CD4-positive, CD25-positive, alpha-beta regulatory T cell (primary cell): Measurements from ENCODE around the gene OGT. TPM values are rescaled to one million over a fixed set of nuclear protein-coding genes. Genes with fewer than 3 reads are reported as not detected.
A peak's percentile ranks its signal among the peaks of the same experiment; 100 is the strongest.
"Not testable (repeated sequence)": the region's sequence is repeated elsewhere in the genome, so short reads cannot be mapped to it uniquely, and the experiment has no call there.

Experiments
- ATAC-seq, 2 donors: fragments of 150-1000 bp; cut with Tn5 transposase; one replicate each; pipeline ENCODE4 v1.10.0; 2021; ENCODE audit warnings: low read depth in 2 of 2, moderate number of reproducible peaks in 2 of 2, moderate library complexity in 1 of 2
- DNase-seq, 3 donors: peaks; one replicate each; pipeline versions ENCODE4 v3.0.0 to v3.0.0-alpha.2; 2012 to 2022; ENCODE audit warnings: mixed read lengths in 1 of 3
- H3K27ac ChIP-seq: one replicate; pipeline ENCODE4 v1.7.0; 2013; ENCODE audit warnings: mild to moderate bottlenecking, low read length; ENCODE audit not compliant: insufficient read depth, poor library complexity, severe bottlenecking
- H3K27me3 ChIP-seq: one replicate; pipeline ENCODE4 v1.7.0; 2013; ENCODE audit warnings: low read length; ENCODE audit not compliant: control insufficient read depth, insufficient read depth
- H3K36me3 ChIP-seq: one replicate; pipeline ENCODE4 v1.7.0; 2013; ENCODE audit warnings: mild to moderate bottlenecking, low read length, moderate library complexity; ENCODE audit not compliant: control insufficient read depth, insufficient read depth
- H3K4me1 ChIP-seq: 2 replicates; pipeline ENCODE4 v1.7.0; 2013; ENCODE audit warnings: mild to moderate bottlenecking, low read length; ENCODE audit not compliant: insufficient read depth, control insufficient read depth, poor library complexity, severe bottlenecking
- H3K4me3 ChIP-seq: one replicate; pipeline ENCODE4 v1.7.0; 2013; ENCODE audit warnings: low read depth, mild to moderate bottlenecking, low read length, moderate library complexity
- H3K9me3 ChIP-seq, 2 experiments: 1 replicate in 1 of 2; 2 replicates in 1 of 2; pipeline ENCODE4 v1.7.0; 2013; ENCODE audit warnings: low read length in 2 of 2, mild to moderate bottlenecking in 1 of 2, moderate library complexity in 1 of 2; ENCODE audit not compliant: control insufficient read depth in 2 of 2
- H3K27ac Mint-ChIP-seq, 3 donors: one replicate each; pipeline ENCODE4 v1.8.0; 2020 to 2022; ENCODE audit warnings: mild to moderate bottlenecking in 3 of 3, mixed read lengths in 3 of 3, moderate library complexity in 2 of 3
- H3K27me3 Mint-ChIP-seq: one replicate; pipeline ENCODE4 v1.8.0; 2022; ENCODE audit warnings: mild to moderate bottlenecking, mixed read lengths
- H3K36me3 Mint-ChIP-seq: one replicate; pipeline ENCODE4 v1.8.0; 2020; ENCODE audit warnings: mixed read lengths
- H3K4me1 Mint-ChIP-seq, 4 donors: one replicate each; pipeline ENCODE4 v1.8.0; 2020 to 2022; ENCODE audit warnings: mixed read lengths in 4 of 4, mild to moderate bottlenecking in 1 of 4
- H3K4me3 Mint-ChIP-seq, 4 donors: one replicate each; pipeline ENCODE4 v1.8.0; 2020 to 2022; ENCODE audit warnings: mild to moderate bottlenecking in 4 of 4, mixed read lengths in 4 of 4, moderate library complexity in 3 of 4
- H3K9me3 Mint-ChIP-seq, 7 donors: one replicate each; pipeline ENCODE4 v1.8.0; 2020 to 2022; ENCODE audit warnings: mixed read lengths in 7 of 7, mild to moderate bottlenecking in 3 of 7, moderate library complexity in 2 of 7
- polyA plus RNA-seq, 4 donors: library from polyadenylated mRNA; unstranded; fragments of 300-500 nt; fragmentation: Illumina TruSeq; gene quantifications; one replicate each; pipeline ENCODE4 v1.2.3, GENCODE V29; 2021
- total RNA-seq: library from RNA; stranded (reverse); gene quantifications from one replicate; pipeline ENCODE4 v1.2.3, GENCODE V29; 2022

OGT gene
- total and polyA plus RNA-seq, 5 donors from 2014 or later = 27.7 to 557 (median 43.8) TPM

GRCh38 chrX:71611736-71612135, 78.8 kb downstream of the OGT start:
- H3K9me3 Mint-ChIP-seq, H3K4me3 Mint-ChIP-seq, H3K27me3 ChIP-seq, H3K4me3 ChIP-seq, ATAC-seq, H3K27ac ChIP-seq, DNase-seq, H3K9me3 ChIP-seq, H3K27me3 Mint-ChIP-seq: not testable (repeated sequence)
- peaks cover 32% of the 10 kb centered on the region for H3K36me3 ChIP-seq
- peaks cover 22% of the 10 kb centered on the region for H3K4me1 ChIP-seq
- peak overlapping the region in 1 of 3 donors; percentile 43 for H3K27ac Mint-ChIP-seq
- peaks cover 39% of the 10 kb centered on the region for H3K36me3 Mint-ChIP-seq
- H3K4me1 Mint-ChIP-seq = peaks cover 13 to 58% (median 31%) of the 10 kb centered on the region in 4 donors

DNA sequence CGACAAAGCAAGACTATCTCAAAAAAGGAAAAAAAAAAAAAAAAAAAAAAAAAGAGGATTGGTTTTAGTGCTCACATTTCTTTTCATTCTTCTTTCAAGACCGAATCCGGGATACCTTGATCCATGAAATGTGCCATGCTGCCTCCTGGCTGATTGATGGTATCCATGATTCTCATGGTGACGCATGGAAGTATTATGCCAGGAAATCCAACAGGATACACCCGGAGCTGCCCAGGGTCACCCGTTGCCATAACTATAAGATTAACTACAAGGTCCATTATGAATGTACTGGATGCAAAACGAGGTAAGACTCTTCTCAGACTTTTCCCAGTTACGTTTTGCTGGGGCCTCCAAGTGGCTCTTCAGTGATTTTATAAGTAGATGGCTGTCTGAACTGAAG, 79.4 kb downstream of the OGT start:
- no peaks in the 10 kb centered on the region for H3K9me3 Mint-ChIP-seq
- Histone ChIP-seq H3K9me3 (no peaks in the 10 kb centered on the region), H3K36me3 (peaks cover 32% of the 10 kb centered on the region), H3K4me1 (peaks cover 17% of the 10 kb centered on the region), H3K4me3 (no peak overlapping the region), H3K27ac (no peak overlapping the region), H3K27me3 (no peaks in the 10 kb centered on the region)
- ATAC-seq (no peak), DNase-seq (no peak)
- peaks cover 39% of the 10 kb centered on the region for H3K36me3 Mint-ChIP-seq
- no peaks in the 10 kb centered on the region for H3K27me3 Mint-ChIP-seq
- H3K4me3 Mint-ChIP-seq = no peak overlapping the region
- peaks cover 12 to 57% (median 27%) of the 10 kb centered on the region in 4 donors for H3K4me1 Mint-ChIP-seq
- peak overlapping the region in 1 of 3 donors; percentile 32 for H3K27ac Mint-ChIP-seq

DNA sequence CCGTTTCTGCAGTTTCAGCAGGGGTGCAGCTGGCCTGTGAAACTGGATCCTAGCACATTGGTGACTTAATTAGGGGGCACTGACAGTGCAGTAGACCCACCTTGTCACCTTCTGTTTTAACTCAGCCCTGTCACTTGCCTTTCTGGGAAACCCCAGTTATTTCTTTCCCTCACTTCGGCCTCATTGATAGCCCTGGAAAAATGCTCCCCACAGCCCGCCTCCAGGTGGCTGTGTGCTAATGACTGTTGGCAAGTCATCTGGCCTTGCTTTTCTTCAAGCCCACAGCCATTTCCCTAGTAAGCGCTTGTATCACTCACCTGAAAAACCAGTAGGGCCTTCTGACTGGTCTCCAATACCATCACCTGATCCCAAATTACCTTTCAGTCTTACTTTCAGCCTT, 82.2 kb downstream of the OGT start:
- no peaks in the 10 kb centered on the region for H3K27me3 Mint-ChIP-seq
- DNase-seq (no peak), ATAC-seq (no peak)
- H3K4me3 ChIP-seq = no peak overlapping the region
- H3K27ac Mint-ChIP-seq = peak overlapping the region; percentile 59 to 86 (median 62)
- H3K36me3 ChIP-seq = peaks cover 28% of the 10 kb centered on the region
- peaks cover 34% of the 10 kb centered on the region for H3K36me3 Mint-ChIP-seq
- no peaks in the 10 kb centered on the region for H3K9me3 Mint-ChIP-seq
- H3K9me3 ChIP-seq = no peaks in the 10 kb centered on the region
- no peaks in the 10 kb centered on the region for H3K27me3 ChIP-seq
- H3K4me1 ChIP-seq = peaks cover 32% of the 10 kb centered on the region
- H3K27ac ChIP-seq = peak overlapping the region; percentile 53
- H3K4me1 Mint-ChIP-seq = peaks cover 5 to 57% (median 21%) of the 10 kb centered on the region in 4 donors
- peak overlapping the region in 3 of 4 donors; percentile 24 to 86 (median 83) for H3K4me3 Mint-ChIP-seq

GRCh38 chrX:71615954-71616353, 83.0 kb downstream of the OGT start:
- H3K4me3 ChIP-seq = no peak overlapping the region
- H3K27me3 ChIP-seq = no peaks in the 10 kb centered on the region
- peak overlapping the region; percentile 59 to 86 (median 69) for H3K27ac Mint-ChIP-seq
- H3K4me1 ChIP-seq = peaks cover 36% of the 10 kb centered on the region
- no peak for DNase-seq
- H3K27ac ChIP-seq = peak overlapping the region; percentile 47
- H3K36me3 ChIP-seq = peaks cover 22% of the 10 kb centered on the region
- no peaks in the 10 kb centered on the region for H3K27me3 Mint-ChIP-seq
- peaks cover 5 to 62% (median 25%) of the 10 kb centered on the region in 4 donors for H3K4me1 Mint-ChIP-seq
- H3K36me3 Mint-ChIP-seq = peaks cover 30% of the 10 kb centered on the region
- no peaks in the 10 kb centered on the region for H3K9me3 Mint-ChIP-seq
- no peaks in the 10 kb centered on the region for H3K9me3 ChIP-seq
- no peak for ATAC-seq
- H3K4me3 Mint-ChIP-seq = peak overlapping the region; percentile 83 to 91 (median 88)

DNA sequence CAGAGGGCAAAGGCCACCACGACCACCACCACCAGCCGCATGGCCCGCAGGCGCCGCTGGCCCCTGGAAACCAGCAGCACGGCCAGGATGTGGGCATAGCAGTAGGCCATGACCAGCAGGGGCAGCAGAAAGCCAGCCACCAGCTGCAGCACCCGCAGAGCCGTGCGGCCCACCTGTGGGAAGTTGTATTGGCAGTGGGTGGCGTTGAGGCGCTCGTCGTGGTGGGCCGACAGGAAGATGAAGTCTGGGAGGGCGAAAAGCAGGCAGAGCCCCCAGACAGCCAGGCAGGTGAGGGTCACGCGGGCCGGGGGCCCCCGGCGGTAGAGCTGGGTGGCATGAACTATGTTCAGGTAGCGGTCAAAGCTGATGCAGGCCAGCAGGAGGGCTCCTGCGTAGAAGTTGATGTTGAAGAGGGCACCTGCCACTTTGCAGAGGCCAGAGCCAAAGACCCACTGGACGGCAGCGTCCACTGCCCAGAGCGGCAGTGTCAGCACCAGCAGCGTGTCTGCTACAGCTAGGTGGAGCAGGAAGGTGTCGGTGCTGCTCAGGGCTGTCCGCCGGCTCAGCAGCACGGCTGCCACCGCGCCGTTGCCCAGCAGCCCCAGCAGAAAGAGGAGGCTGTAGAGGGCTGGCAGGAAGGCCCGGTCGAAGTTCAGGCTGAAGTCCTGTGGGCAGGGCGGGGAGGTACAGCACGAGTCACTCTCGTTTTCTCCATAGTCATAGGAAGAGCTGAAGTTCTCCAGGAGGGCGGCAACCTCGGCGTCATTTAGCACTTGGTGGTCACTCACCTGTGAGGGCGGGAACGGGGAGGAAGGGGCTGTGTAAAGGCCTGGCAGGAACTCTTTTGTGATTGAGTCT, 84.0 kb downstream of the OGT start:
- DNase-seq = peak in 1 of 3 donors; percentile 30
- Mint-ChIP-seq H3K4me1 (peaks cover 5 to 64% (median 30%) of the 10 kb centered on the region in 4 donors), H3K27me3 (no peaks in the 10 kb centered on the region), H3K36me3 (peaks cover 25% of the 10 kb centered on the region), H3K27ac (peak overlapping the region; percentile 42 to 95 (median 89)), H3K4me3 (peak overlapping the region; percentile 77 to 91 (median 87)), H3K9me3 (no peaks in the 10 kb centered on the region)
- Histone ChIP-seq H3K27me3 (no peaks in the 10 kb centered on the region), H3K4me1 (peaks cover 38% of the 10 kb centered on the region), H3K4me3 (peak overlapping the region; percentile 53), H3K27ac (peak overlapping the region; percentile 76), H3K9me3 (no peaks in the 10 kb centered on the region), H3K36me3 (peaks cover 14% of the 10 kb centered on the region)
- ATAC-seq = peak in 1 of 2 donors; percentile 23

- peaks cover 14% of the 10 kb centered on the region for H3K36me3 ChIP-seq
- Mint-ChIP-seq H3K36me3 (peaks cover 21% of the 10 kb centered on the region), H3K4me3 (peak overlapping the region; percentile 77 to 91 (median 87)), H3K27me3 (no peaks in the 10 kb centered on the region), H3K9me3 (no peaks in the 10 kb centered on the region), H3K27ac (peak overlapping the region; percentile 86 to 89 (median 88)), H3K4me1 (peaks cover 5 to 73% (median 34%) of the 10 kb centered on the region in 4 donors)
- ATAC-seq = no peak
- peaks cover 47% of the 10 kb centered on the region for H3K4me1 ChIP-seq
- no peaks in the 10 kb centered on the region for H3K9me3 ChIP-seq
- peak overlapping the region; percentile 76 for H3K27ac ChIP-seq
- H3K4me3 ChIP-seq = peak overlapping the region; percentile 53
- H3K27me3 ChIP-seq = no peaks in the 10 kb centered on the region
- no peak for DNase-seq
Measured at GRCh38 chrX:71617742-71618141, 84.8 kb downstream of the OGT start.

- peaks cover 53% of the 10 kb centered on the region for H3K4me1 ChIP-seq
- peak within 1 kb of the TSS; percentile 53 for H3K4me3 ChIP-seq
- H3K27me3 ChIP-seq = no peaks in the 10 kb centered on the region
- Mint-ChIP-seq H3K27me3 (no peaks in the 10 kb centered on the region), H3K9me3 (no peaks in the 10 kb centered on the region), H3K27ac (peak within 1 kb of the TSS; percentile 86 to 96 (median 89)), H3K36me3 (peaks cover 17% of the 10 kb centered on the region), H3K4me3 (peak within 1 kb of the TSS; percentile 77 to 91 (median 87)), H3K4me1 (peaks cover 5 to 78% (median 35%) of the 10 kb centered on the region in 4 donors)
- peak in 1 of 3 donors; percentile 73 for DNase-seq
- ATAC-seq = peak; percentile 27 to 35
- H3K9me3 ChIP-seq = no peaks in the 10 kb centered on the region
- peaks cover 14% of the 10 kb centered on the region for H3K36me3 ChIP-seq
- peak within 1 kb of the TSS; percentile 76 for H3K27ac ChIP-seq
Measured at GRCh38 chrX:71618303-71618721, 85.4 kb downstream of the OGT start, which contains the start of gene CXCR3. Gene CXCR3 (minus strand): TSS chrX:71618511. CDS start chrX:71618449, 62 bp downstream.
